HuH-7.5 (cell line): ENCODE results near the gene MMP19.

ENCODE experiments used
- DNase-seq: peaks from one replicate; pipeline ENCODE4 v3.0.0; 2011; ENCODE audit warnings: low spot score

MMP19 gene

DNA sequence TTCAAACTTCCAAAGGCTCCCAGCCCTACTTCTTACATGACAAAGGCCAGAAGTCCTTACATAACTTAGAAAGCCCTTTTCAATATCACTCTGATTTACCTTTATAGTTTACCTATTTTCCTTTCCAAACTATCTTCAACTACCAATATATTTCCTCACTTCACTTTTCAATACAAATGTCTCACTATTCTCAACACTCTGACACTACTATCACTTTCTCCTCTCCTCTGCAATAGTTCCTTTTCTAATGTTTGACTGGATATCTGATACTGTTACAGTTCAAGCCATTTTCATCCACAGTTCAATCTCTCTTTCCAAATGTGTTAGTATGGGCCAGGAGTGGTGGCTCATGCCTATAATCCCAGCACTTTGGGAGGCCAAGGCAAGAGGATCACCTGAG, 28.5 kb downstream of the MMP19 start:
- no peak for DNase-seq

DNA sequence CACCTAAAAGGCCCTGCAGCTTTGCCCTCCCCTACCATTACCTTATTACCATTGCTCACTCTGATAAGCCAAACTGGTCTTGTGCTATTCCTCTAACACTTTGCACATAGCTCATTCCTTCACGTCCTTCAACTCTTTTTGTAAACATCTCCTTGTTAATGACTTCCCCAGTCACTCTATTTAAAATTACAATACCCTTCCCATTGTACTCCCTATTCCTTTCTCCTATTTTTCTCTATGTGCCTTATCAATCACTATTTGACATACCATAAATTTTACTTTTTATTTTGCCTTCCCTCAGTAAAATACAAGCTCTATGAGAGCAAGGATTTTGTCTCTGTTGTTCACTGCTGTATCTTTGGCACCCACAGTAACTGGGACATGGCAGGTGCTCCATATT, 30.6 kb downstream of the MMP19 start:
- DNase-seq = no peak

DNA sequence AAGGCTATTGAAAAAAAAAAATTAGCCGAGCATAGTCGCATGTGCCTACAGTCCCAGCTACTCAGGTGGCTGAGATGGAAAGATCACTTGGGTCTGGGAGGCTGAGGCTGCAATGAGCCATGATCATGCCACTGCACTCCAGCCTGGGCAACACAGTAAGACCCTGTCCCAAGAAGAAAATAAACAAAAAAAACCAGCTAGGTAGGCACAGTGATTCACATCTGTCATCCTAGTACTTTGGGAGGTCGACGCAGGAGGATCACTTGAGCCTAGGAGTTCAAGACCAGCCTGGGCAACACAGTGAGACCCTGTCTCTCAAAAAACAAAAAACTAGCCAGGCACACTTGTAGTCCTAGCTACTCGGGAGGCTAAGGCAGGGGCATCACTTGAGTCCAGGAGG, 33.5 kb downstream of the MMP19 start:
- DNase-seq = no peak

DNA sequence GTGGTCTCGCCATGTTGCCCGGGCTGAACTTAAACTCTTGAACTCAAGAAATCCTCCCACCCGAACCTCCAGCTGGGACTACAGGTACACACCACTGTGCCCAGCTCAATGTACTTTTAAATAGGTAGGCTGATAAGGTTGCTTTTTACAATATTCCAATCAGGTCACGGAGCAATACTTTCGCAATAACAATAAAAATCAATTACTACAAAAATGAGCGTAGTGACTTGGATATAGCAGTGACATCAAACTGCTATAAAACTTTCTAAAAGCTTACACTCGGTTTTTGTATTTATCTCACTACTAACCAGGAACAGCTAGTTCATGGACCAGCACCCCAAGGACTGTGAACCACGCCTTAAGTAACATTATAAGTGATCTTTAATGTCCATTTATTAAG, 35.8 kb downstream of the MMP19 start:
- no peak for DNase-seq

DNA sequence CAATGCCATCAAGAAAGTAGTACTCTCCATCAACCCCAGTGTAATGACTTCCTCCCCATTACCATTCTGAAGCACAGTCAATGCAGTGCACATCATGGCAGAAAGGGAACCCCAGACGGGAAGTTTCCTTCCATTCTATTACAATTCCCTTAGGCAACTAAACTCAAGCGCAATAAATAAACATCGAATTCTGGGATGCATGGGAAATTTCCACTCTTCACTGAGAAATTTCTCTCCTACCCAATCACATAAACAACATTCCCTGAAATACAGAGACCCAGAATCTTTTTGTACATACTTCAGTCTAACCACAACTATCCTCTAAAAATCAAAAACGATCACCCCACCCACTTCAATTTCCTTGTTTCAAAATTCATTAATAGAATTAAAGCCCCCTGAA, 45.2 kb downstream of the MMP19 start:
- no peak for DNase-seq

DNA sequence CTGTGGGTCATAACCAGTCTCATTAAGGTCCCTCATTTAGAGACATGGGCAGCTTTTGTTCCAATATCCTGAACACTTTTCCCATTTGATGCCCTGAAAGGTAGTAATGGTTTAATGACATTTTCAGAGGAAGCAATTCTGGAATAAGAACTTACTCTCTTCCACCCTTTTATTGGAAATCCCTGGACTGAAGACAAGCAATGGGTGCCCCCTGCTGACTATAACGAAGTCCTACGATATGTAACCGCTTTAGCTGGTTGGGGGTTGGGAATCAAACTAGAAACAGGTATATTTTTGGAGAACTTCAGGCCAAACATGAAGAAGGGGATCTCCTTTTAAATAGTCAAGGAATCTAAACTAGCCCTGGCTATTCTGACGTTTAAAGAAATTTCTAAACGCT, 45.7 kb downstream of the MMP19 start:
- peak; percentile 47 for DNase-seq

DNA sequence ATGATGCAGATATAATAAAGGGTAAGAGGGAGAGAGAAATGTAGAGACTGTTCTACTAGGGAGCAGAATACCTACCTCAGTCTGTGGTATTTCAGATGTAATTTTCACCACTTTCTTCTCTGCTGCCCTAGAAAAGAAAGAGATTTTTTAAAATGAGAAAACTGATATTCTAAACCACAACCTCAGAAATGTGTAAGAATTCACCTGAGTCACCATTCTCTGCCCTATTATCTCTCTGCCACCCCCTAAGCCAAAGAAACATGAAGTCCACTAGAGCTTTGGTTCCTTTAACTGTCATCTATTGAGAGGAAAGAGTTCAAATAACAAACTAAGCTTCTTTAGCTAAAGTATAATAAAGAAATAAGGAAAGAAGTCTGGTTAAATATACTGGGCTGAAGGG, 46.8 kb downstream of the MMP19 start:
- DNase-seq = no peak

DNA sequence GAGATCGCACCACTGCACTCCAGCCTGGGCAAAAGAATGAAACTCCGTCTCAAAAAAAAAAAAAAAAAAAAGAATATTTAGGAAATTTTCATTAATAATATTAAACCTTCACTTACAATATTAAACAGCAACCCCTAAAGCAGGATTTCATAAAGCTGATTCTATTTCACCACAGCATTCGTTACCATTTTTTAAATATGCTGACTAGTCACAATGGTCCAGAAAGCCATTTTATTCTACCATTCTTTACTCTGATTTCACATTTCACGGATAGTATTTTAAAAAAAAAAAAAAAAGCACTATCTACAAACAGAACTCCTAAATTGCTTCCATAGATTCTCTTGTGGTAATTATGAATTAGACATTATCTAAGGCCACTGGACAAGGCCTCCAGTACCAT, 52.8 kb downstream of the MMP19 start:
- no peak for DNase-seq

DNA sequence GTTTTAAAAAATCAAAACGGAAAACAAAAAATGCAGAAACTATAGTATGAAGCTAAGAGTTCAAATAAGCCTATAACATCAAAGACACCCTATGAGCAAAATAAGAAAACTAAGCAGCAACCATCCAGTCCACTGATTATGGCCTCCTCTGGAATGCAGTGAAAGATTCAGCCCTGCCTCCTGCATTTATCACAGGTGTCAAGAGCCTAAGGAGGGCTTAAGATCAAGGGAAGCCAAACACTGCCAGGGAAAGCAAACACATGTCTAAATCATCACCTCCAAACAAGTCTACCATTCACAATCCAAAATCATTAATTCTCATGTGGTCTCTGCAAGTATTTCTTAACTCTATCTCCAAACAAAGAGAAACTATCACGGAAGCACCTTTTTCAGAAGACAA, 53.6 kb downstream of the MMP19 start:
- no peak for DNase-seq

DNA sequence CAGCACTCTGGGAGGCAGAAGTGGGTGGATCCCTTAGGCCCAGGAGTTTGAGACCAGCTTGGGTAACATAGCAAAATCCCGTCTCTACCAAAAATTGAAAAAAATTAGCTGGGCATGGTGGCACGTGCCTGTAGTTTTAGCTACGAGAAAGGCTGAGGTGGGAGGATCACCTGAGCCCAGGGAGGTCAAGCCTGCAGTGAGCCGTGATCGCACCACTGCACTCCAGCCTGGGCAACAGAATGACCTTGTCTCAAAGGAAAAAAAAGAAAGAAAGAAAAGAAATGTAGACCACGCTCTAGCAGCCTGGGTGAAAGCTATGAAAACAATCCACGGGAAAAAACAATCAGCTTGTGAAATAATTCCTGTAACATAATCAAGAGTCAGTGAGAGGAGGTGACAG, 54.2 kb downstream of the MMP19 start:
- DNase-seq = no peak
